ENCODE results near the gene RPS27L.

DNA sequence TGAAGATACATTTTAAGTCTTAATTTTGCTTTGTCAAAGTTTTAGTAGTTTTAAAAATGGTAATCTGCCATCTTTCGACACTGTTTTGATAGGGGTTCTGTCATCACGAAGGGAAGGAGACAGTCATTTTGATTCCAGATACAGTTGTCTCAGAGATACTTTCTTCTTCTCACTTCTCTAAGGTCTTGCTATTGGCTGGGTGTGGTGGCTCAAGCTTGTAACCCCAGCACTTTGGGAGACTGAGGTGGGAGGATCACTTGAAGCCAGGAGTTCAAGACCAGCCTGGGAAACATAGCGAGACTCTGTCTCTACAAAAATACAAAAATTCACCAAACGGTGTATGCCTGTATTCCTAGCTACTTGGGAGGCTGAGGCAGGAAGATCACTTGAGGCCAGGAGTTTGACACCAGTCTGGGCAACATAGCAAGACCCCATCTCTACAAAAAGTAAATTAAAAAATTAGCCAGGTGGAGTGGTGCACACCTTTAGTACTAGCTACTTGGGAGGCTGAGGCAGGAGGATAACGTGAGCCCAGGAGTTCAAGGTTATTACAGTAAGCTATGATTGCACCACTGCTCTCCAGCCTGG lies 35.4 kb upstream of the RPS27L start:
- TF ChIP-seq, protein P1, sequence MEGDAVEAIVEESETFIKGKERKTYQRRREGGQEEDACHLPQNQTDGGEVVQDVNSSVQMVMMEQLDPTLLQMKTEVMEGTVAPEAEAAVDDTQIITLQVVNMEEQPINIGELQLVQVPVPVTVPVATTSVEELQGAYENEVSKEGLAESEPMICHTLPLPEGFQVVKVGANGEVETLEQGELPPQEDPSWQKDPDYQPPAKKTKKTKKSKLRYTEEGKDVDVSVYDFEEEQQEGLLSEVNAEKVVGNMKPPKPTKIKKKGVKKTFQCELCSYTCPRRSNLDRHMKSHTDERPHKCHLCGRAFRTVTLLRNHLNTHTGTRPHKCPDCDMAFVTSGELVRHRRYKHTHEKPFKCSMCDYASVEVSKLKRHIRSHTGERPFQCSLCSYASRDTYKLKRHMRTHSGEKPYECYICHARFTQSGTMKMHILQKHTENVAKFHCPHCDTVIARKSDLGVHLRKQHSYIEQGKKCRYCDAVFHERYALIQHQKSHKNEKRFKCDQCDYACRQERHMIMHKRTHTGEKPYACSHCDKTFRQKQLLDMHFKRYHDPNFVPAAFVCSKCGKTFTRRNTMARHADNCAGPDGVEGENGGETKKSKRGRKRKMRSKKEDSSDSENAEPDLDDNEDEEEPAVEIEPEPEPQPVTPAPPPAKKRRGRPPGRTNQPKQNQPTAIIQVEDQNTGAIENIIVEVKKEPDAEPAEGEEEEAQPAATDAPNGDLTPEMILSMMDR (conservative IDR thresholded peaks at IDR 0.05; ENCODE audit: low read length), result no peak
- no peak for TF ChIP-seq EZH2phosphoT487 (IDR thresholded peaks at IDR 0.05; ENCODE audit: borderline replicate concordance, low read depth, low read length)
